SKM-1 (cell line): Measurements from ENCODE around the gene FLNC.

Experiments used
- DNase-seq: peaks from one replicate; lab custom pipeline; 2025; ENCODE audit not compliant: unreplicated experiment; lab: John Stamatoyannopoulos, UW

FLNC gene

GRCh38 chr7:128862571-128863432 is 32.6 kb downstream of the FLNC start, which contains the start of gene ATP6V1F:
Gene ATP6V1F, plus strand, starts transcription at chr7:128862856. Its CDS starts 49 bp downstream, at chr7:128862905.
- peak; percentile 94 for DNase-seq

- DNase-seq = peak; percentile 25
Measured at GRCh38 chr7:128863433-128863989, 33.3 kb downstream of the FLNC start.

- no peak for DNase-seq
Measured at GRCh38 chr7:128865303-128865702, 35.1 kb downstream of the FLNC start.

DNA sequence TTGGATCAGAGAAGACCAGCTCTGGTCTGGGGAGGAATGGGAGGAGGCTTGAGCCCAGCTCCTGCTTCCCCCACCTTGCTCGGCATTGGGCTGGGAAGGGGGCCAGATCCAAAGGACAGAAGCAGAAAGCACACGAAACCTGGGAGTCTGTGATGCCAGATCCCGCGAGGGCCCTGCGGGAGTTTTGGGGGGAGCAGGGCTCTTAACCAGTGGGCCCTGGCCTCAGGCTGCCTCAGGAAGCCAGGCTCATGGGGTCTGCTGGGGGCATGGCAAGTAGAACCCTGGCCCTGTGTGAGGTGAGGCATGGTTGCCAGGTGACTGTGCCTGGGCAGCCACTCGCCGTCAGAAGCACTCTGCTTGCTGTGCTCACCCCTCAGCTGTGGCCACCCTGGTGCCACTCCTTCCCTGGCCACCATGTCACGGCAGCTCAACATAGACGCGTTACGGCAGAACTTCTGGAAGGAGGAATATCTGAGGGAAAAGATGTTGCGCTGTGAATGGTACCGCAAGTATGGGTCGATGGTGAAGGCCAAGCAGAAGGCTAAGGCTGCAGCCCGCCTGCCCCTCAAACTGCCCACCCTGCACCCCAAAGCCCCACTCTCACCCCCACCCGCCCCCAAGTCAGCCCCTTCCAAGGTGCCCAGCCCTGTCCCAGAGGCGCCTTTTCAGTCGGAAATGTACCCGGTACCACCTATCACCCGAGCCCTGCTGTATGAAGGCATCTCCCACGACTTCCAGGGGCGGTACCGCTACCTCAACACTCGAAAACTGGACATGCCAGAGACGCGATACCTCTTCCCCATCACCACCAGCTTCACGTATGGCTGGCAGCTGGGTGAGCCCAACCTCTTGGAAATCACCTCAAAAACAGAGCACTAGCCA is 36.0 kb downstream of the FLNC start:
- no peak for DNase-seq

DNA sequence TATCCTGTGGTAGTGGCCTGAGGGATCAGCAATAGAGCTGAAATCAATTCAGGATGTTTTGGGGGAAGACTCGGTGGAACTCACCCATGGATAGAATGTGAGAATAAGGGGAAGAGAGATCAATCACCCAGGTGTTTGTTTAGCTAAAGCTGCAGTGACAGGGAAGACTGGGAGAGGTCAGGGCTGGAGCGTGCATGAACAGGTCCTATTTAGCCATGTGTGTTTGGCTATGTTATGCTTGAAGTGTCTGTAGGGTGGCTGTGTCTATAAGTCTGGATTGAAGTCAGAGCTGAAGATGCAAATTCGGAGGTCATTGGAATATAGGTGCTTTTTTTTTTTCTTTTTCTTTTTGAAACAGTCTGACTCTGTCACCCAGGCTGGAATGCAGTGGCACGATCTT is 37.0 kb downstream of the FLNC start:
- DNase-seq = no peak

DNA sequence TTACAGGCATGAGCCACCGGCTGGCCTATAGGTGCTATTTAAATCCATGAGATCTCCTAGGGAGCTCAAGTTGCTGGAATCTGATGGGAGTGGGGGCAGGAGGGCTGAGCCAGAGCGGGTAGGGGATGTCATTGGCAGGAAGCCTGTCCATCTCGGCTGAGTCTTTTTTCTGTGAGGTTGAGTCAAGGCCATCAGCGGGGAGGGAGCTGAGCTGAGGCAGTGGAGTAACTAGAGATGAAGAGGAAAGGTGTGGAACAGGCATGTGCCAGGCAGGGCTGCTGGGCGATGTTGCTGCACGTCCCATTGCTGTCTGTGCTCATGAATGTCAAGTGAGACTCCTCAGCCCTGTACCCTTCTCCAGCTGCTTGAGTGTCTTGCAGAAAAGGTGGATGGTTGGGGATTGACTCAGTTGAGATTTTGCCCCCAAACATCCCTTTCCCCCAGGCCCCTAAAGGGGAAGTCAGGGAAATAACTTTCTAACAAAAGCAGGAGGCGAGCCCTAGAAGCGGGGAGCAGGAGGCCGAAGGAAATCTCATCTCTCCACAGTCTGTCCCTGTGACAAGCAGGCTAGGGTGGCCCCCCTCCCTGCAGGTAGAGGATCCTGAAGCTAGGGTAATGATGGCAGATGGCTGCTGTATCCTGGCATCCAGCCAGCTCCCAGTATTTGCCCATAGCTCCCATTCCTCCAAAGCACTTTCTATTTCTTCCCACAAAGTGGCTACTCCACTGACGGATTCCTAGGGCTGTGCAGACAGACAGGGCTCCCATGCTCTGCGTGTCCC is 37.8 kb downstream of the FLNC start:
- DNase-seq = no peak

- no peak for DNase-seq
Measured at GRCh38 chr7:128868624-128869137, 38.5 kb downstream of the FLNC start.

GRCh38 chr7:128869138-128869943 is 39.1 kb downstream of the FLNC start:
- DNase-seq = no peak

GRCh38 chr7:128869944-128870285 is 39.7 kb downstream of the FLNC start:
- no peak for DNase-seq

- DNase-seq = no peak
Measured at GRCh38 chr7:128871050-128871449, 40.8 kb downstream of the FLNC start.

DNA sequence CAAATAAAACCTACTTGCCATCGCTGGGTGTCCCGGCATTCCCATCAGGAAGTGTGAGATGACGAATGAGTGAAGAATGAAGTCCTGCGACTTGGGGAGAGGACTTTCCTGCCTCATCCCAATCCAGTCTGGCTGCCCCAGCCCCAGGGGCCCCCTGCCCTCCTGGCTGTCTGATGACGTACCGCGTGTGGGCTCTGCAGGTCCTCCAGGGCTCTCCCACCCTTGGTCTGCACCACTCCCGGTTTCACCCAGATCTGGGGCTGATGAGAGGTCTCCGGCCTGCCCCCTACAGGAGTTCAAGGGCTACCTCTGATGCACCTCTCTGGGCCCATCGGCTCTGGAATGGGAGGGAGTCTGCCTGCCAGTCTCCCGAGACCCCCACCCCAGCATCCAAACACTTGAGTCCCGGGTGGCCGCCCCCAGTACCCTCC is 42.2 kb downstream of the FLNC start:
- DNase-seq = no peak

DNA sequence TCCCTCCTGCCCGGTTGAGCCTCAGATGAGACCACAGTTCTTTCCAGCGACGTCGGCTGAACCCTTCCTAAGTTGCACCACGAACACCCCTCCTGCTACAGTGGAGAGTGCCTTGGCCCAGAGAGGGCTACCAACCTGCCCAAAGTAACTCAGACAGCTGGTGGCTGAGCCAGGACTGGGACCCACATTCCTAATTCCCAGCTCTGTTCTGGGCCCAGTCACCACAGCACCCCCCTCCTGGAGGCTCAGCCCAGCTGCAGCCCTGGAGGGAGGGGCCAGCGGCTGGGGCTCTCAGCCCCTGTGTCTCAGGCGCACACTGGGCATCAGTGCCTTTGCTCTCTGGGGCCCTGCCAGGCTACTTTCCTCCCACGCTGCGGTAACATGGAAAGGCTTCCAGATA is 43.0 kb downstream of the FLNC start:
- no peak for DNase-seq

- DNase-seq = no peak
Measured at GRCh38 chr7:128874140-128875031, 44.2 kb downstream of the FLNC start.

- no peak for DNase-seq
Measured at GRCh38 chr7:128875523-128875948, 45.3 kb downstream of the FLNC start.

DNA sequence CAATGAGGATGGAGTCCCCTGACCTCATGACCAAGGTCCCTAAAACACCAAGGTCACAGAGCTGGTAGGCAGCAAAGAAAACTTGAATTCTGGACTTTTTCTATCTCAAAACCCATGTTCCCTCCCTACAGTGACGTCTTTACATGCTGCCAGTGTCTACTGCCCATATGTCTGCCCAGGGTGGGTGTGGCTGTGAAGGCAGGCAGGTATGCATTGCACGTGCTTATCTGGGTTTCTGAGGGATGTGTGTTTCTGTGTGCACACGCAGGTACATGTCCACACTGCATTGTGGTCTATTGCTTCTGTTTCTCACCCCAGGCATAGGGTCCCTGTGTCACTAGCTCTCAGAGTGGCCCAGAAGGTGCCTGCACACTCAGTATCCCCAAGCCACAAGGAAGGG is 45.9 kb downstream of the FLNC start:
- no peak for DNase-seq

DNA sequence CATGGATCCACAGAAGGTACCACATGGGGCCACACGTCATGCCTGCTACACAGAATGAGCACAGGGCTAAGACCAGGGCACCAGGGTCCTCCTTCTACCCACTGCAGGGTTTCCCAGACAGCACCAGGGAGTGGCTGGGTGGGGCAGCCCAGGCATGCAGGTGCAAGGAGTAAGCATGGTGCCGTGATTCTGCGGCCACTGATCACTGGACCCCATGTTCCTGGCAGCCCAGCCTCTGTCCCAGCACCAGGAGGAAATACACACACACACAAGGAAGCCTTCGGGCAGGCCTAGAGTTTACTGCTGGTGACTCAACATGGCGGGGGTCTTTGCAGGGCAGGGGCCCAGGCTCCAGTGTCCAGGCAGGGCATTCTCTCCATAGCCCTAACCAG is 46.4 kb downstream of the FLNC start:
- no peak for DNase-seq

DNA sequence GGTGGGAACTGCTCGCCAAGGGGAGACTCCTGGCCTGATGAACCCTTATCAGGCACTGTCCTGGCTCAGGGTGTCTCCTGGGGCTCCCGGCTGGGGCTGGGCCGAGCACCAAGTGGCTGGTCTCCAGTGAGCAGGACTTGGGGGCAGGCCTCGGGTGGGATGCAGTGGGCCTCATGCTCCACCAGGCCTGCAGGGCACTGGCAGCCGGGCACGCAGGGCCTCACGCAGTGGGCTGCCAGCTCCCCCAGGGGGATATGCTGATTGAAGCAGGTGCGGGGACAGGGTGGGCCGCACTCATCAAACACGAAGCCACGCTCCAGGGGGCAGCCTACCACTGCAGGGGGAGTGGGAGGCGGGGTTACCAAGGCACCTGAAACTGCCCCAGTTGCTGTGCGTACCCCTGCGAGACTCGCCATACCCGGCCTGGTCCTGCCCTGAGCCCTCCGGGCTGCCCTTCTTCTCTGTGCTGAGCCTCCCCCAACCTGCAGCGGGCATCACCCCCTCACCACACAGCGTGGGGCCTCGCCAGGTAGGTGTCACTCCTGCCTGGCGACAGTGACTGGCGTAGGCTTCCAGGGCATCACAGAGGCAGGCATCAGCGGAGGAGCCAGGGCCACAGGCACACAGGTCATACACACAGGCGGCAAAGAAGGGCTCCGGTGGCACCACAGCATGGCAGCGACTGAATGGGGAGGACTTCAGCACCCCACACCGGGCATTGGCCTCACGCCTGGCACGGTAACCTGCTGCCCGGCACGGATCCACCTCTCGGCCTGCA is 47.0 kb downstream of the FLNC start:
- no peak for DNase-seq

- no peak for DNase-seq
Measured at GRCh38 chr7:128877756-128878120, 47.5 kb downstream of the FLNC start.
